Liver (tissue), 3 donors: Measurements from ENCODE around the gene NKTR.

Experiments used
- GABPA ChIP-seq, 2 donors: IDR thresholded peaks in 1 of 2; conservative IDR thresholded peaks in 1 of 2; 2 replicates each; pipeline ENCODE4 v1.6.1; 2016; ENCODE audit warnings: antibody characterized with exemption in 2 of 2, mild to moderate bottlenecking in 1 of 2, moderate library complexity in 1 of 2
- SP1 ChIP-seq: IDR thresholded peaks from 2 replicates; pipeline ENCODE4 v1.6.1; 2018; ENCODE audit warnings: antibody characterized with exemption, mild to moderate bottlenecking
- TF ChIP-seq, protein P1 (sequence below): fragments of 150-350 bp; IDR thresholded peaks from 2 replicates; pipeline ENCODE4 v1.5.1; 2017; ENCODE audit warnings: improper control_type of control experiment, low read depth, low read length; ENCODE audit not compliant: missing input control
- donor health status: healthy.
- donor health status: healthy.

DNA sequence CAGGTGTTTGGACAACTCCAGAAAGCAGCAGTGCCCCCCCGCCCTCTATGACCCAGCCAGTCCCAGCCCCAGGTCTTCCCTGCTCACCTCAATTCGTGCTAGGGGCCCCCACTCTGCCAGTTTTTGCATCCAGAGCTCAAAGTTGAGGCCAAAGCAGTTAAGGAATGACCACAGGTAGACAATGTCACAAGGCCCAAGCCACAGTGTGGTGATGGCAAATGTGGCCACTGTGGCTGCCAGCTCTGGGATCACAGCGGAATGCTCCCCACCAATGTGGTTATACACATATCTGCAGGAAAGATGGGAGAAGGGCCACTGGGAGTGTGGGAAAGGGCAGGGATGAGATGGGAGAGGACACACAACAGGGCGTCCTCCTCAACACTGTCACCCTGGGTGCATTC is 93.0 kb downstream of the NKTR start:
- TF ChIP-seq, protein P1, sequence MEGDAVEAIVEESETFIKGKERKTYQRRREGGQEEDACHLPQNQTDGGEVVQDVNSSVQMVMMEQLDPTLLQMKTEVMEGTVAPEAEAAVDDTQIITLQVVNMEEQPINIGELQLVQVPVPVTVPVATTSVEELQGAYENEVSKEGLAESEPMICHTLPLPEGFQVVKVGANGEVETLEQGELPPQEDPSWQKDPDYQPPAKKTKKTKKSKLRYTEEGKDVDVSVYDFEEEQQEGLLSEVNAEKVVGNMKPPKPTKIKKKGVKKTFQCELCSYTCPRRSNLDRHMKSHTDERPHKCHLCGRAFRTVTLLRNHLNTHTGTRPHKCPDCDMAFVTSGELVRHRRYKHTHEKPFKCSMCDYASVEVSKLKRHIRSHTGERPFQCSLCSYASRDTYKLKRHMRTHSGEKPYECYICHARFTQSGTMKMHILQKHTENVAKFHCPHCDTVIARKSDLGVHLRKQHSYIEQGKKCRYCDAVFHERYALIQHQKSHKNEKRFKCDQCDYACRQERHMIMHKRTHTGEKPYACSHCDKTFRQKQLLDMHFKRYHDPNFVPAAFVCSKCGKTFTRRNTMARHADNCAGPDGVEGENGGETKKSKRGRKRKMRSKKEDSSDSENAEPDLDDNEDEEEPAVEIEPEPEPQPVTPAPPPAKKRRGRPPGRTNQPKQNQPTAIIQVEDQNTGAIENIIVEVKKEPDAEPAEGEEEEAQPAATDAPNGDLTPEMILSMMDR: no peak
- TF ChIP-seq GABPA (IDR thresholded peaks at IDR 0.05 in 1 of 2, conservative IDR thresholded peaks at IDR 0.05 in 1 of 2) (no peak), SP1 (no peak)
